GM21576 (cell line): Measurements from ENCODE around the gene NXN.
"Not testable (repeated sequence)": the region's sequence is repeated elsewhere in the genome, so short reads cannot be mapped to it uniquely, and the experiment has no call there.

Experiments
- ATAC-seq: cut with Tn5 transposase; IDR thresholded peaks from one replicate; pipeline ENCODE4 v1.9.1; 2021; ENCODE audit warnings: mild to moderate bottlenecking, moderate library complexity; ENCODE audit not compliant: unreplicated experiment

Gene NXN

GRCh38 chr17:957856-958421 lies 21.6 kb downstream of the NXN start:
- ATAC-seq, result no peak

GRCh38 chr17:956905-957304 lies 22.7 kb downstream of the NXN start:
- no peak for ATAC-seq

GRCh38 chr17:954431-955164 lies 25.0 kb downstream of the NXN start:
- no peak for ATAC-seq

- ATAC-seq, result no peak
Observed at GRCh38 chr17:953767-954166, 25.8 kb downstream of the NXN start.

- not testable (repeated sequence) for ATAC-seq
Observed at GRCh38 chr17:952592-952991, 27.0 kb downstream of the NXN start.

GRCh38 chr17:951325-952132 lies 28.0 kb downstream of the NXN start:
- ATAC-seq, result no peak

- no peak for ATAC-seq
Observed at GRCh38 chr17:949623-950303, 29.8 kb downstream of the NXN start.

- no peak for ATAC-seq
Observed at GRCh38 chr17:948284-948852, 31.2 kb downstream of the NXN start.

GRCh38 chr17:946510-947236 lies 32.9 kb downstream of the NXN start:
- no peak for ATAC-seq

GRCh38 chr17:945672-946071 lies 33.9 kb downstream of the NXN start:
- ATAC-seq, result no peak

GRCh38 chr17:944266-944826 lies 35.2 kb downstream of the NXN start:
- no peak for ATAC-seq

GRCh38 chr17:935485-935884 lies 44.1 kb downstream of the NXN start:
- ATAC-seq, result no peak

- ATAC-seq, result no peak
Observed at GRCh38 chr17:933312-934073, 46.1 kb downstream of the NXN start.

GRCh38 chr17:930258-930657 lies 49.3 kb downstream of the NXN start:
- ATAC-seq, result no peak

- no peak for ATAC-seq
Observed at GRCh38 chr17:929586-929985, 50.0 kb downstream of the NXN start.

- ATAC-seq, result no peak
Observed at GRCh38 chr17:927611-928461, 51.7 kb downstream of the NXN start.

- no peak for ATAC-seq
Observed at GRCh38 chr17:925817-926216, 53.8 kb downstream of the NXN start.

- ATAC-seq, result no peak
Observed at GRCh38 chr17:924711-925475, 54.7 kb downstream of the NXN start.
